K562 (cell line): Measurements from ENCODE around the gene PYY. TPM values are rescaled to one million over a fixed set of nuclear protein-coding genes. Genes with fewer than 3 reads are reported as not detected.

ENCODE experiments used
- ATAC-seq: fragments of 200-7000 bp; cut with Tn5 transposase; 3 replicates; pipeline ENCODE4 v1.9.1; 2020; ENCODE audit warnings: moderate library complexity
- BruUV-seq: library from RNA; stranded (reverse); fragments of 400-500 nt; replicated peaks from 2 replicates; lab custom pipeline; 2021; lab: Mats Ljungman, UMichigan
- CTCF ChIA-PET: fragments of 300-600 bp; formaldehyde crosslinking; extraction: SDS; loops from one replicate; lab custom pipeline; 2021; ENCODE audit warnings: low intra/inter-chr PET ratio; lab: Yijun Ruan, JAX
- POLR2A ChIA-PET: fragments of 300-600, 350-650 bp; sonication (Branson Sonifier 250); formaldehyde crosslinking; extraction: SDS; loops from one replicate; lab custom pipeline; 2021; ENCODE audit warnings: antibody characterized with exemption, inconsistent platforms; lab: Yijun Ruan, JAX
- DNase-seq, 4 experiments: peaks; one replicate each; pipeline versions ENCODE4 v3.0.0 to v3.0.0-alpha.2; 2011 to 2018; ENCODE audit warnings: low spot score in 3 of 4, mixed read lengths in 3 of 4; ENCODE audit errors: extremely low read depth in 1 of 4
- FAIRE-seq: peaks from 2 replicates; lab custom pipeline; 2011; peaks lifted over from hg19 to GRCh38; lab: Jason Lieb, UNC
- H2AFZ ChIP-seq: 2 replicates; pipeline ENCODE4 v1.6.0; 2011; ENCODE audit warnings: low read depth, low read length, control low read depth, inconsistent platforms
- H3K27ac ChIP-seq: fragments of 200-600 bp; 3 replicates; pipeline ENCODE4 v1.8.0; 2011; ENCODE audit warnings: low read depth, mild to moderate bottlenecking, control low read depth, inconsistent platforms, low read length, moderate library complexity, mixed read lengths; ENCODE audit errors: extremely low read depth
- H3K27me3 ChIP-seq, 2 experiments: fragments of 300-600 bp in 1 of 2; 2 replicates in 1 of 2; 3 replicates in 1 of 2; pipeline versions ENCODE4 v1.6.0 to v1.8.0; 2011; ENCODE audit warnings: inconsistent platforms in 2 of 2, low read length in 2 of 2, mild to moderate bottlenecking in 1 of 2, mixed read lengths in 1 of 2, moderate library complexity in 1 of 2; ENCODE audit not compliant: control insufficient read depth in 2 of 2, insufficient read depth in 2 of 2
- H3K36me3 ChIP-seq: fragments of 300-600 bp; 3 replicates; pipeline ENCODE4 v1.8.0; 2011; ENCODE audit warnings: mild to moderate bottlenecking, low read length, inconsistent platforms; ENCODE audit not compliant: control insufficient read depth, insufficient read depth
- H3K4me1 ChIP-seq, 2 experiments: fragments of 200-600 bp in 1 of 2; replicated peaks in 1 of 2; 2 replicates in 1 of 2; 3 replicates in 1 of 2; pipeline versions ENCODE4 v1.5.1 to v1.8.0; 2011; ENCODE audit warnings: inconsistent platforms in 2 of 2, low read length in 2 of 2, mild to moderate bottlenecking in 1 of 2, mixed read lengths in 1 of 2, moderate library complexity in 1 of 2; ENCODE audit not compliant: control insufficient read depth in 2 of 2, insufficient read depth in 2 of 2
- H3K4me2 ChIP-seq: 2 replicates; pipeline ENCODE4 v1.6.1; 2011; ENCODE audit warnings: low read length, control low read depth, inconsistent platforms, mixed read lengths; ENCODE audit not compliant: insufficient read depth
- H3K4me3 ChIP-seq: fragments of 200-600 bp; sonication (generic), shearing (Covaris generic); 2 replicates; pipeline ENCODE4 v1.5.1; 2016; ENCODE audit warnings: control low read depth, inconsistent platforms
- H3K79me2 ChIP-seq: fragments of 200-600 bp; 3 replicates; pipeline ENCODE4 v1.8.0; 2011; ENCODE audit warnings: low read length, inconsistent platforms; ENCODE audit not compliant: control insufficient read depth, insufficient read depth
- H3K9ac ChIP-seq, 2 experiments: 2 replicates each; pipeline versions ENCODE4 v1.6.0 to v1.6.1; 2011; ENCODE audit warnings: low read depth in 2 of 2, low read length in 2 of 2, control low read depth in 1 of 2, inconsistent platforms in 1 of 2, mild to moderate bottlenecking in 1 of 2, mixed read lengths in 1 of 2; ENCODE audit not compliant: insufficient read depth in 1 of 2
- H3K9me1 ChIP-seq: one replicate; pipeline ENCODE4 v1.6.0; 2011; ENCODE audit warnings: inconsistent platforms, mild to moderate bottlenecking, low read length, moderate library complexity; ENCODE audit not compliant: control insufficient read depth, insufficient read depth
- H3K9me3 ChIP-seq: replicated peaks from 2 replicates; pipeline ENCODE4 v1.5.1; 2011; ENCODE audit warnings: low read depth, low read length, inconsistent platforms; ENCODE audit not compliant: control insufficient read depth, insufficient read depth
- H4K20me1 ChIP-seq: replicated peaks from 2 replicates; pipeline ENCODE4 v1.6.1; 2011; ENCODE audit warnings: low read length, inconsistent platforms, mixed read lengths; ENCODE audit not compliant: control insufficient read depth, insufficient read depth
- ATF4 ChIP-seq: fragments of 450-650 bp; formaldehyde crosslinking; IDR thresholded peaks from 2 replicates; pipeline ENCODE4 v1.4.0; 2022; ENCODE audit warnings: mild to moderate bottlenecking, moderate library complexity
- CEBPB ChIP-seq: fragments of 450-650 bp; IDR thresholded peaks from 2 replicates; pipeline ENCODE4 v1.6.1; 2016; ENCODE audit warnings: missing genetic modification characterization, missing compliant biosample characterization
- HMG20A ChIP-seq: fragments of 450-650 bp; formaldehyde crosslinking; conservative IDR thresholded peaks from 2 replicates; pipeline ENCODE4 v1.4.0; 2020; ENCODE audit warnings: mild to moderate bottlenecking, mixed read lengths
- KAT8 ChIP-seq: fragments of 450-650 bp; IDR thresholded peaks from 2 replicates; pipeline ENCODE4 v1.6.1; 2016; ENCODE audit warnings: low read depth, mild to moderate bottlenecking
- MEIS2 ChIP-seq: fragments of 450-650 bp; IDR thresholded peaks from 2 replicates; pipeline ENCODE4 v1.6.1; 2014; ENCODE audit warnings: mild to moderate bottlenecking; ENCODE audit not compliant: partially characterized antibody
- MLX ChIP-seq, 2 experiments: fragments of 450-650 bp in 1 of 2; sonication (generic) in 1 of 2; formaldehyde crosslinking; conservative IDR thresholded peaks; 2 replicates each; pipeline versions ENCODE4 v1.4.0 to v1.8.1; 2020 to 2022; ENCODE audit warnings: mild to moderate bottlenecking in 1 of 2, missing genetic modification reagents in 1 of 2
- PKNOX1 ChIP-seq: fragments of 450-650 bp; IDR thresholded peaks from 2 replicates; pipeline ENCODE4 v1.6.1; 2016
- RBM15 ChIP-seq: fragments of 200-400 bp; formaldehyde crosslinking; IDR thresholded peaks from 2 replicates; pipeline ENCODE4 v1.6.1; 2018; ENCODE audit warnings: mild to moderate bottlenecking, low read length, moderate library complexity; ENCODE audit not compliant: insufficient read depth
- ZKSCAN8 ChIP-seq: fragments of 200-800 bp; sonication (Bioruptor generic); IDR thresholded peaks from 2 replicates; pipeline ENCODE4 v1.6.1; 2016; ENCODE audit warnings: missing genetic modification characterization, missing compliant biosample characterization
- ZNF232 ChIP-seq: sonication (generic); formaldehyde crosslinking; IDR thresholded peaks from 2 replicates; pipeline ENCODE4 v1.8.0; 2022; ENCODE audit warnings: mild to moderate bottlenecking, missing genetic modification reagents
- ZNF75A ChIP-seq: fragments of 450-650 bp; formaldehyde crosslinking; IDR thresholded peaks from 2 replicates; pipeline ENCODE4 v1.4.0; 2020; ENCODE audit warnings: mild to moderate bottlenecking
- WGBS: fragments of 100-300 bp; shearing (Covaris generic); methylation state at CpG from one replicate; pipeline ENCODE4 v1.1.6; 2016; ENCODE audit warnings: low coverage, mixed read lengths; ENCODE audit not compliant: insufficient coverage; ENCODE audit errors: missing lambda C conversion rate; 5-methylcytosine and 5-hydroxymethylcytosine counted together
- in situ Hi-C: fragments of 300-500 bp; cut with MboI; formaldehyde crosslinking; loops from 4 replicates; pipeline ENCODE4 v1.15.0; 2018; ENCODE audit warnings: inconsistent platforms, mixed read lengths
- intact Hi-C: fragments of 100-400 bp; cut with micrococcal nuclease; formaldehyde crosslinking; loops from 2 replicates; pipeline ENCODE4 v1.14.2; 2022
- polyA plus RNA-seq, 8 experiments: library from polyadenylated mRNA; depleted of rRNA in 4 of 8; stranded (reverse) in 5 of 8; unstranded in 3 of 8; fragments of >200 nt; fragmentation: Nextera tagmentation in 2 of 8; fragmentation: Illumina TruSeq in 1 of 8; extraction: Ambion mirVana in 2 of 8; extraction: Trizol in 1 of 8; gene quantifications; 2 replicates each; pipeline versions ENCODE4 v1.2.1 to v1.2.3, GENCODE V29; 2011 to 2014; ENCODE audit warnings: inconsistent platforms in 1 of 8, missing spikeins in 1 of 8
- total RNA-seq, 7 experiments: library from RNA; depleted of rRNA in 6 of 7; stranded (reverse); fragments of >200 nt in 6 of 7; fragmentation: Illumina TruSeq in 2 of 7; extraction: Trizol in 2 of 7; gene quantifications; 2 replicates each; pipeline versions ENCODE4 v1.2.1 to v1.2.3, GENCODE V29; 2011 to 2021; ENCODE audit warnings: low replicate concordance in 1 of 7

The PYY gene
- total and polyA plus RNA-seq, 9 of the 15 experiments (the other 6 are each of a cell fraction or from before 2014, with no cell fraction given), result not detected

- ATAC-seq (no peak), FAIRE-seq (no peak), DNase-seq (no peak)
- H3K79me2 ChIP-seq, result no peaks in the 10 kb centered on the region
- no TSS peak for BruUV-seq
- POLR2A ChIA-PET, result interaction anchor here (0.6 to 1.5 kb wide), 8 partner anchors 13 to 375 kb away, joined by 3 to 5 read pairs (median 3); partner anchors contain the start of gene PYY
- no peak overlapping the region for H3K4me3 ChIP-seq
- WGBS, result 7% methylated on average over 12 of the region's 12 CpGs
- H3K9me3 ChIP-seq, result no peaks in the 10 kb centered on the region
- intact Hi-C loops (no loop called here), in situ Hi-C loops (no loop called here)
- H3K27ac ChIP-seq, result no peak overlapping the region
- no peaks in the 10 kb centered on the region for H3K36me3 ChIP-seq
- H3K9me1 ChIP-seq, result no peaks in the 10 kb centered on the region
- H2AFZ ChIP-seq, result no peak overlapping the region
- peaks cover 5 to 12% of the 10 kb centered on the region in 2 experiments for H3K4me1 ChIP-seq
- peak overlapping the region in 1 of 2 experiments; percentile 38; a peak in 1 of 4 replicates for H3K9ac ChIP-seq
- H3K4me2 ChIP-seq, result no peak overlapping the region
- CTCF ChIA-PET, result interaction anchor here (0.6 kb wide), 1 partner anchor 293 kb away, joined by 3 read pairs; no protein-coding TSS in a partner anchor
- no peak for TF ChIP-seq ZNF75A (CRISPR knock-in tag)
- no peak for TF ChIP-seq ZNF232
- TF ChIP-seq MLX (CRISPR knock-in tag; conservative IDR thresholded peaks at IDR 0.05), result no peak
- no peak for TF ChIP-seq MEIS2
- no peak for TF ChIP-seq RBM15
- TF ChIP-seq ZKSCAN8 (CRISPR knock-in tag), result no peak
- no peak for TF ChIP-seq KAT8
- no peak for TF ChIP-seq HMG20A (CRISPR knock-in tag)
- no peak for TF ChIP-seq PKNOX1
- TF ChIP-seq CEBPB, result no peak
- TF ChIP-seq ATF4 (CRISPR knock-in tag), result no peak
- H4K20me1 ChIP-seq, result peaks cover 10% of the 10 kb centered on the region; the same call in 1 of the 2 replicates
- H3K27me3 ChIP-seq, result peaks cover 15 to 26% of the 10 kb centered on the region in 2 experiments
Measured at GRCh38 chr17:43987131-43988021, 33.6 kb upstream of the PYY start.
